A549 (cell line): ENCODE results near the gene GPR176.

Source experiments
- CHD2 ChIP-seq: fragments of 150-350 bp; IDR thresholded peaks from 2 replicates; pipeline ENCODE4 v1.6.1; 2014; ENCODE audit warnings: low read length; ENCODE audit not compliant: partially characterized antibody
- CTCF ChIP-seq: fragments of >200 bp; sonication (Bioruptor Twin); formaldehyde crosslinking; IDR thresholded peaks from 3 replicates; pipeline ENCODE4 v1.5.1; 2016
- EHMT2 ChIP-seq: fragments of 200-600 bp; sonication (generic); IDR thresholded peaks from 2 replicates; pipeline ENCODE4 v1.6.1; 2016; ENCODE audit warnings: antibody characterized with exemption, low read depth, mild to moderate bottlenecking, moderate library complexity
- ELK1 ChIP-seq: fragments of 150-350 bp; IDR thresholded peaks from 2 replicates; pipeline ENCODE4 v1.6.1; 2014; ENCODE audit warnings: low read depth, mild to moderate bottlenecking, low read length
- EP300 ChIP-seq, 2 experiments: fragments of >200 bp; sonication (Bioruptor Twin); formaldehyde crosslinking; IDR thresholded peaks; 2 replicates in 1 of 2; 3 replicates in 1 of 2; pipeline ENCODE4 v1.6.1; 2016 to 2017
- ESRRA ChIP-seq: fragments of 150-350 bp; IDR thresholded peaks from 2 replicates; pipeline ENCODE4 v1.6.1; 2014; ENCODE audit warnings: mild to moderate bottlenecking, low read length, borderline replicate concordance
- FOXS1 ChIP-seq: fragments of 250-450 bp; sonication (Bioruptor Pico); IDR thresholded peaks from 2 replicates; pipeline ENCODE4 v1.5.0; 2020; ENCODE audit warnings: mild to moderate bottlenecking, moderate library complexity
- MAZ ChIP-seq: fragments of 150-350 bp; IDR thresholded peaks from 2 replicates; pipeline ENCODE4 v1.6.1; 2014; ENCODE audit warnings: antibody characterized with exemption, low read depth, low read length, borderline replicate concordance
- NFE2L2 ChIP-seq: fragments of 150-350 bp; conservative IDR thresholded peaks from 2 replicates; pipeline ENCODE4 v1.6.1; 2014; ENCODE audit warnings: low read length
- PHF8 ChIP-seq: fragments of 200-600 bp; sonication (generic); IDR thresholded peaks from 2 replicates; pipeline ENCODE4 v1.6.1; 2016; ENCODE audit warnings: low read depth, mild to moderate bottlenecking, antibody characterized with exemption, moderate library complexity, borderline replicate concordance
- POLR2A ChIP-seq: IDR thresholded peaks from 2 replicates; pipeline ENCODE4 v1.6.1; 2012; ENCODE audit warnings: mild to moderate bottlenecking, low read length
- RARB ChIP-seq: fragments of 250-450 bp; sonication (Bioruptor Pico); IDR thresholded peaks from 2 replicates; pipeline ENCODE4 v1.8.0; 2021; ENCODE audit warnings: mild to moderate bottlenecking, moderate library complexity
- SMC3 ChIP-seq: fragments of >200 bp; sonication (Bioruptor Twin); formaldehyde crosslinking; IDR thresholded peaks from 3 replicates; pipeline ENCODE4 v1.6.1; 2018; ENCODE audit warnings: inconsistent platforms

- no peak for TF ChIP-seq EHMT2
- TF ChIP-seq POLR2A: no peak
- no peak for TF ChIP-seq ELK1
- no peak for TF ChIP-seq CTCF
- no peak for TF ChIP-seq FOXS1
- no peak for TF ChIP-seq RARB (CRISPR knock-in tag)
- TF ChIP-seq NFE2L2: no peak
- no peak for TF ChIP-seq ESRRA
- TF ChIP-seq SMC3: no peak
- no peak for TF ChIP-seq CHD2
- no peak for TF ChIP-seq MAZ
- TF ChIP-seq PHF8: no peak
- no peak for TF ChIP-seq EP300 (IDR thresholded peaks at IDR 0.05)
Observed at GRCh38 chr15:39904115-39904514, 16.0 kb downstream of the GPR176 start.
